Heart right ventricle (tissue), 16 donors: ENCODE data around the gene POMT1. TPM values are rescaled to one million over a fixed set of nuclear protein-coding genes. Genes with fewer than 3 reads are reported as not detected.

Source experiments
- ATAC-seq, 8 donors: fragments of 200-7000 bp; cut with Tn5 transposase; one replicate each; pipeline ENCODE4 v1.9.1; 2020; ENCODE audit warnings: mild to moderate bottlenecking in 8 of 8, moderate library complexity in 8 of 8, moderate number of reproducible peaks in 1 of 8
- DNase-seq, 2 donors: peaks; one replicate each; pipeline ENCODE4 v3.0.0-alpha.2; 2020
- H3K27ac ChIP-seq, 10 donors: fragments of 200-600 bp; sonication (generic) in 2 of 10; one replicate each; pipeline versions ENCODE4 v1.5.0 to v1.8.0; 2020 to 2022; ENCODE audit warnings: mild to moderate bottlenecking in 3 of 10
- H3K27me3 ChIP-seq, 7 donors: fragments of 200-600 bp; one replicate each; pipeline ENCODE4 v1.8.0; 2021 to 2022; ENCODE audit warnings: mild to moderate bottlenecking in 2 of 7
- H3K36me3 ChIP-seq, 9 donors: fragments of 200-600 bp; sonication (generic) in 1 of 9; one replicate each; pipeline versions ENCODE4 v1.5.0 to v1.8.0; 2020 to 2022; ENCODE audit warnings: mild to moderate bottlenecking in 2 of 9
- H3K4me1 ChIP-seq, 9 donors: fragments of 200-600 bp; sonication (generic) in 1 of 9; one replicate each; pipeline versions ENCODE4 v1.5.0 to v1.8.0; 2020 to 2022; ENCODE audit warnings: mild to moderate bottlenecking in 4 of 9
- H3K4me3 ChIP-seq, 10 donors: fragments of 200-600 bp; sonication (generic) in 2 of 10; one replicate each; pipeline versions ENCODE4 v1.5.0 to v1.8.0; 2020 to 2022; ENCODE audit warnings: mild to moderate bottlenecking in 7 of 10, moderate library complexity in 2 of 10
- H3K9me3 ChIP-seq, 11 donors: fragments of 200-600 bp in 10 of 11; sonication (generic) in 2 of 11; one replicate each; pipeline versions ENCODE4 v1.5.0 to v1.8.0; 2013 to 2022; ENCODE audit warnings: mild to moderate bottlenecking in 2 of 11, control low read depth in 1 of 11, moderate library complexity in 1 of 11
- WGBS, 2 donors: extraction: QIAGEN DNeasy Blood & Tissue Kit; methylation state at CpG; one replicate each; pipeline ENCODE4 v1.1.7; 2013; ENCODE audit warnings: inconsistent platforms in 1 of 2; 5-methylcytosine and 5-hydroxymethylcytosine counted together
- intact Hi-C, 10 donors: fragments of 100-400 bp; cut with DNase I; formaldehyde crosslinking; loops; one replicate each; pipeline versions ENCODE4 v1.11.1 to v1.14.2; 2022
- polyA plus RNA-seq, 2 donors: library from polyadenylated mRNA; stranded (reverse); fragments of 200-250 nt; gene quantifications; one replicate each; pipeline ENCODE4 v1.2.3, GENCODE V29; 2013
- total RNA-seq, 10 donors: library from RNA; stranded (reverse); fragmentation: NEBNext Ultra II Directional in 3 of 10; extraction: Animal tissue kit (Norgen Biotek cat#: 25700) in 3 of 10; gene quantifications; one replicate each; pipeline versions ENCODE4 v1.2.1 to v1.2.4, GENCODE V29; 2021 to 2023
- TF ChIP-seq, protein P1 (sequence below), 9 donors: fragments of 200-600 bp; sonication (generic) in 2 of 9; IDR thresholded peaks; one replicate each; pipeline versions ENCODE4 v1.5.0 to v1.8.0; 2021 to 2022; ENCODE audit warnings: antibody characterized with exemption in 9 of 9, mild to moderate bottlenecking in 5 of 9, moderate library complexity in 1 of 9
- donor health status: Arrhythmogenic right ventricular cardiomyopathy.
- donor health status: ischemic (EF 13 %, LVEDD 7.1; RV severe dilation, severe dysfunction).
- donor health status: healthy with polysubstance abuse.
- donor health status: DM: no; HTN: yes; CAD: no.
- donor health status: DM: no; HTN: no; CAD: no.
- donor health status: ischemic (EF 25% LVEDD 6.9; RV normal size, moderate dysfunction).
- donor health status: ischemic (EF 25% LVEDD 5.7; RV mildly dilated, moderate dysfunction).
- donor health status: healthy.
- donor health status: DM: yes; HTN: yes; CAD: no.
- donor health status: Ischemic cardiomyopathy.
- donor health status: ischemic (EF 35%, LVEDD 5.7; RV mildly dilated, moderate dysfunction).
- donor health status: nonischemic (EF 11% LVEDD 7.7; RV severe dilation, severe dysfunction).
- donor health status: DM: yes; HTN: yes; CAD: no.
- donor health status: PGD.
- donor health status: ischemic (EF 29% LVEDD 5.4; RV normal size, mild dysfunction).
- donor health status: nonischemic (EF 23%, LVEDD 6.1; RV moderate dilation, normal function).

The POMT1 gene
- total and polyA plus RNA-seq, 12 donors: 17.0 to 34.1 (median 21.2) TPM

DNA sequence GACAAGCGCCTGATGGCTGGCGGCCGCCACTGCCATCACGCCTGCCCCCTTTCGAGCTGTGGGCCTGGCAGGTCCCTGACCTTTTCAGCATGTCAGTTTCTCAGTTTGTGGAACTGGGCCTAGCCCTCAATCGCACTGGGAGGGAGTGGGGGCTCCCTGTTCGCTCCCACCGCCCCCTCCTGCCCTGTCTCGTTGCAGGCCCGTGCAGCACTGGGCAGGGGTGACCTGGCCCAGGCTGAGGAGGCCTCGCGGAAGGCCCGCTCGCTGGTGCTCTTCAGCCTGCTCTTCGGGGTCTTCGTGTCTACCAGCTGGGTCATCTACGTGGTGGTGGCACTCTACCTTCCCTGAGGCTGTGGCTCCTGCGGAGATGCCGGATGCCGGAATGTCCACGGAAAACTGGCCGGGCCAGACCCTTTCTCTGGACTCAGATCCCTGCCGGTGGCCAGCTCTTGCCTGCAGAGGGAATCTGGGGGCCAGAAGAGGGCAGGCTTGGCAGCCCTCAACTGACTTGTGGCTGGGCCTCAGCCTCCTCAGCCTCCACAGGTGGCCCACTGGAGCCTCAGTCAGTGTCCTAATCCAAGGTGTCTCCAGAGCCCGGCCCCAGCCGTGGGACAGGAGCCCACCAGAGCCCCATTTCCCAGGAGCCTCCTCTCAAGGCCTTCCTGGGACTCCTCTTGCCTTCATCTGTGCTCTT, 55.3 kb downstream of the POMT1 start:
- ATAC-seq (peak in 3 of 8 donors; percentile 19 to 43 (median 20)), DNase-seq (no peak)
- TF ChIP-seq, protein P1, sequence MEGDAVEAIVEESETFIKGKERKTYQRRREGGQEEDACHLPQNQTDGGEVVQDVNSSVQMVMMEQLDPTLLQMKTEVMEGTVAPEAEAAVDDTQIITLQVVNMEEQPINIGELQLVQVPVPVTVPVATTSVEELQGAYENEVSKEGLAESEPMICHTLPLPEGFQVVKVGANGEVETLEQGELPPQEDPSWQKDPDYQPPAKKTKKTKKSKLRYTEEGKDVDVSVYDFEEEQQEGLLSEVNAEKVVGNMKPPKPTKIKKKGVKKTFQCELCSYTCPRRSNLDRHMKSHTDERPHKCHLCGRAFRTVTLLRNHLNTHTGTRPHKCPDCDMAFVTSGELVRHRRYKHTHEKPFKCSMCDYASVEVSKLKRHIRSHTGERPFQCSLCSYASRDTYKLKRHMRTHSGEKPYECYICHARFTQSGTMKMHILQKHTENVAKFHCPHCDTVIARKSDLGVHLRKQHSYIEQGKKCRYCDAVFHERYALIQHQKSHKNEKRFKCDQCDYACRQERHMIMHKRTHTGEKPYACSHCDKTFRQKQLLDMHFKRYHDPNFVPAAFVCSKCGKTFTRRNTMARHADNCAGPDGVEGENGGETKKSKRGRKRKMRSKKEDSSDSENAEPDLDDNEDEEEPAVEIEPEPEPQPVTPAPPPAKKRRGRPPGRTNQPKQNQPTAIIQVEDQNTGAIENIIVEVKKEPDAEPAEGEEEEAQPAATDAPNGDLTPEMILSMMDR (IDR thresholded peaks at IDR 0.05): no peak
- H3K27ac ChIP-seq: no peak overlapping the region
- WGBS, 2 donors: 94 to 95% methylated on average over 24 to 25 of the region's 25 CpGs
- intact Hi-C loops: no loop called here
- H3K9me3 ChIP-seq: peaks cover 0 to 20% (median 0%) of the 10 kb centered on the region in 11 donors
- H3K4me3 ChIP-seq: no peak overlapping the region
- peaks cover 0 to 35% (median 29%) of the 10 kb centered on the region in 7 donors for H3K27me3 ChIP-seq
- no peaks in the 10 kb centered on the region for H3K4me1 ChIP-seq
- H3K36me3 ChIP-seq: no peaks in the 10 kb centered on the region

DNA sequence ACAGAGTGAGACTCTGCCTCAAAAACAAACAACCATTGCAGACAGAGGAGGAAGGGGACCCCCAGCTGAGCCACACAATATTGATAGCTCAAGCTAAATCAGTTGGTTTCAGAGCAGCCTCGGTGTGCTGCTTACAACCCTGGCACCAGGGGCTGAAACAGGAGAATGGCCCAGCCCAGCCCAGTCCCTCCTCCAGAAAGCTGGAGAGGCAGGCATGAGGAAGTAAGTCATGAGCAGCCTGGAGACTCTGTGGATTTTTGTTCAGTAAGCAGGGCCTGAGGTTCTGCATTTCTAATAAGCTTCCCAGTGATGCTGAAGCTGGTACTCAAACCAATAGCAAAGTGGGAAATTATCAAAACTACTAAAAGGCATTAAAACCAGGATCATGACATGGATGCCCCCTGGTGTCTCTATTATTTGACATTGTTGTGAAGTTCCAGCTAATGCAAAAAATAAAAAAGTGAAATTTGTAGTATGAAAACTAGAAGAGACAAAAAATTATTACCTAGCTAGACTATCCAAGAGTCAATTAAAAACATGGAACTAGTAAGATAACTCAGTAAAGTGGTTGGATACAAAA, 56.8 kb downstream of the POMT1 start:
- WGBS, 2 donors: 77 to 89% methylated on average over 1 of the region's 1 CpG

DNA sequence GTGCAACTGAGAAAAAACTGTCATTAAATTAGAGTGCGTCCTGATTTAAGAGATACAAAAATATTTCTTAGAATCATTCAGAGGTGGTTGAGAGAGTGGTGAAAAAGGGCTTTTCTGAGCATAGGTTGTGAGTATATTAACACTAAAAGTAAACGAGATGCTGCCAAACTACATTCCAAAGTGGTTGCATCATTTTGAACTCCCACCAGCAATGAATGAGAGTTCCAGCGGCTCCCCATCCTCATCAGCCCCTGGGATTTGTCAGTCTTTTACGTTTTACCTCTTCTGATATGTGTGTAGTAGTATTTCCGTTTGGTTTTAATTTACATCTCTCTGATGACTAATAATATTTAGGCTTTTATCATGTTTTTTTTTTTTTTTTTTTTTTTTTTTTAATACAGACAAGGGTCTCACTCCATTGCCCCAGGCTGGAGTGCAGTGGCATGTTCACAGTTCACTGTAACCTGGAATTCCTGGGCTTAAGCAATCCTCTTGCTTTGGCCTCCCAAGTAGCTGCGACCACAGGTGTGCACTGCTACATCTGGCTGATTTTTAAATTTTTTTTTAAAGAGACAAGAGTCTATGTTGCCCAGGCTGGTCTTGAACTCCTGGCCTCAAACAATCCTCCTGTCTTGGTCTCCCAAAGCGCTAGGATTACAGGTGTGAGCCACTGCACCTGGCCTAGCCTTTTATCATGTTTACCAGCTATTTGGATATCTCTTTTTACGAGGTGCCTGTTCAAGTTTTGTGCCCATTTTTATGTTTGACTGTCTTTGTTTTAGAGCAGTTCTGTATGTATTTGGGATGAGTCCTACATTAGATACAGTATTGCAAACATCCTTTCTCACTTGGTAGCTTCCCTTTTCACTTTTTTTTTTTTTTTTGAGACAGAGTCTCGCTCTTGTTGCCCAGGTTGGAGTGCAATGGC, 59.6 kb downstream of the POMT1 start:
- TF ChIP-seq, protein P1 (IDR thresholded peaks at IDR 0.05): no peak
- Histone ChIP-seq H3K27ac (no peak overlapping the region), H3K27me3 (no peaks in the 10 kb centered on the region), H3K9me3 (peaks cover 0 to 36% (median 5%) of the 10 kb centered on the region in 11 donors), H3K36me3 (peaks cover 0 to 1% (median 0%) of the 10 kb centered on the region in 9 donors), H3K4me3 (no peak overlapping the region), H3K4me1 (no peaks in the 10 kb centered on the region)
- ATAC-seq (no peak), DNase-seq (no peak)
- intact Hi-C loops: no loop called here
- 55 to 57% methylated on average over 9 of the region's 9 CpGs for WGBS, 2 donors

More for the DNA sequence above, 56.8 kb downstream of the POMT1 start:
- DNase-seq (no peak), ATAC-seq (no peak)
- peaks cover 0 to 31% (median 2%) of the 10 kb centered on the region in 11 donors for H3K9me3 ChIP-seq
- H3K36me3 ChIP-seq: no peaks in the 10 kb centered on the region
- no peak overlapping the region for H3K27ac ChIP-seq
- H3K4me3 ChIP-seq: no peak overlapping the region
- H3K27me3 ChIP-seq: peaks cover 0 to 21% (median 16%) of the 10 kb centered on the region in 7 donors
- no peaks in the 10 kb centered on the region for H3K4me1 ChIP-seq
- TF ChIP-seq, protein P1 (IDR thresholded peaks at IDR 0.05): no peak
- intact Hi-C loops: no loop called here

DNA sequence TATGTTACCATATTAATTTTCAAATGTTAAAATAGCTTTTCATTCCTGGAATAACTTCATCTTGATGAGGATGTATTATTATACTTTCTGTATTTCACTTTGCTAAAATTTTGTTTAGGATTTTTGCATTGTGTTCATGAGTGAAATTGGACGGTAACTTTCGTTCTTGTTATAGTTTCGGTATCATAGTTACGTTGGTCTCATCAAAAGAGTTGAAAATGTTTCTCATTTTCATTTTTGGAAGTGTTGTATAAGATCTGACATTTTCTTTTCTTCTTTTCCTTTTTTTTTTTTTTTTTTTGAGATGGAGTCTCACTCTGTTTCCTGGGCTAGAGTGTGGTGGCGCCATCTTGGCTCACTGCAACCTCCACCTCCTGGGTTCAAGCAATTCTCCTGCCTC, 62.7 kb downstream of the POMT1 start:
- Histone ChIP-seq H3K4me3 (no peak overlapping the region), H3K36me3 (peaks cover 0 to 25% (median 10%) of the 10 kb centered on the region in 9 donors), H3K4me1 (no peaks in the 10 kb centered on the region), H3K9me3 (peaks cover 0 to 35% (median 5%) of the 10 kb centered on the region in 11 donors), H3K27me3 (no peaks in the 10 kb centered on the region), H3K27ac (no peak overlapping the region)
- no peak for DNase-seq
- no peak for ATAC-seq
- 99% methylated on average over 5 of the region's 5 CpGs for WGBS, 2 donors
- TF ChIP-seq, protein P1 (IDR thresholded peaks at IDR 0.05): no peak
- intact Hi-C loops: no loop called here
